ENCODE data around the gene ABCD3.
"Not testable (repeated sequence)": the region's sequence is repeated elsewhere in the genome, so short reads cannot be mapped to it uniquely, and the experiment has no call there.

DNA sequence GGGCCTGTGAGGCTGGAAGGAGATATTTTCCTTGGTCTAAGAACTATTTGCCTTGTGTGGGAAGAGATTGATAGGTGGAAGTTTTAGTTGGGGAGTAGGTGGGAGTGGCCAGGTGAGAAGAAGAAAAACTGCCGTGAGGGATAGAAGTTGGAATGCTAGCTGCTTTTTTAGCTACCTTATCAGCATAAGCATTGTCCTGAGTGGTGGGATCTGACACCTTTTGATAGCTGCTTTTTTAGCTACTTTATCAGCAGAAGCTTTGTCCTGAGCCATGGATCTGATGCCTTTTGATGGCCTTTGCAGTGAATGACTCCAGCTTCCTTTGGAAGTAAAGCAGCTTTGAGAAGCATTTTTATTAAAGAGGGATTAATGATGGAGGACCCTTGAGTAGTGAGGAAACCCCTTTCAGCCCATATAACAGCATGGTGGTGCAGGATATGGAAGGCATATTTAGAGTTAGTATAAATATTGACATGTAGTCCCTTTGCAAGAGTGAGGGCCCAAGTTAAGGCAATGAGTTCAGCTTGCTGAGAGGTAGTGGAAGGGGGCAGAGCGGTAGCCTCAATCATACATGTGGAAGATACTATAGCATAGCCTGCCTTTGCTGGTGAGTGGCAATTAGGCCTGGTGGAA is 149.9 kb downstream of the ABCD3 start:
- TF ChIP-seq, protein P1, sequence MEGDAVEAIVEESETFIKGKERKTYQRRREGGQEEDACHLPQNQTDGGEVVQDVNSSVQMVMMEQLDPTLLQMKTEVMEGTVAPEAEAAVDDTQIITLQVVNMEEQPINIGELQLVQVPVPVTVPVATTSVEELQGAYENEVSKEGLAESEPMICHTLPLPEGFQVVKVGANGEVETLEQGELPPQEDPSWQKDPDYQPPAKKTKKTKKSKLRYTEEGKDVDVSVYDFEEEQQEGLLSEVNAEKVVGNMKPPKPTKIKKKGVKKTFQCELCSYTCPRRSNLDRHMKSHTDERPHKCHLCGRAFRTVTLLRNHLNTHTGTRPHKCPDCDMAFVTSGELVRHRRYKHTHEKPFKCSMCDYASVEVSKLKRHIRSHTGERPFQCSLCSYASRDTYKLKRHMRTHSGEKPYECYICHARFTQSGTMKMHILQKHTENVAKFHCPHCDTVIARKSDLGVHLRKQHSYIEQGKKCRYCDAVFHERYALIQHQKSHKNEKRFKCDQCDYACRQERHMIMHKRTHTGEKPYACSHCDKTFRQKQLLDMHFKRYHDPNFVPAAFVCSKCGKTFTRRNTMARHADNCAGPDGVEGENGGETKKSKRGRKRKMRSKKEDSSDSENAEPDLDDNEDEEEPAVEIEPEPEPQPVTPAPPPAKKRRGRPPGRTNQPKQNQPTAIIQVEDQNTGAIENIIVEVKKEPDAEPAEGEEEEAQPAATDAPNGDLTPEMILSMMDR (IDR thresholded peaks at IDR 0.05 in 4 of 5, conservative IDR thresholded peaks at IDR 0.05 in 1 of 5): not testable (repeated sequence)
- TF ChIP-seq POLR2A (IDR thresholded peaks at IDR 0.05): not testable (repeated sequence)

Measured in gastrocnemius medialis (tissue), 4 donors.